Thyroid gland (tissue), 4 donors: ENCODE results near the gene RGSL1.

Experiments used
- POLR2A ChIP-seq, 2 donors: fragments of 450-650 bp; IDR thresholded peaks; one replicate each; pipeline ENCODE4 v1.6.1; 2017; ENCODE audit warnings: antibody characterized with exemption in 2 of 2, mild to moderate bottlenecking in 2 of 2, moderate library complexity in 1 of 2
- TF ChIP-seq, protein P1 (sequence below), 6 experiments: fragments of 200-600 bp in 3 of 6; fragments of 450-650 bp in 3 of 6; sonication (generic) in 3 of 6; IDR thresholded peaks; one replicate each; pipeline ENCODE4 v1.5.1; 2016 to 2019; ENCODE audit warnings: antibody characterized with exemption in 6 of 6, mild to moderate bottlenecking in 2 of 6, inconsistent platforms in 1 of 6, moderate library complexity in 1 of 6

DNA sequence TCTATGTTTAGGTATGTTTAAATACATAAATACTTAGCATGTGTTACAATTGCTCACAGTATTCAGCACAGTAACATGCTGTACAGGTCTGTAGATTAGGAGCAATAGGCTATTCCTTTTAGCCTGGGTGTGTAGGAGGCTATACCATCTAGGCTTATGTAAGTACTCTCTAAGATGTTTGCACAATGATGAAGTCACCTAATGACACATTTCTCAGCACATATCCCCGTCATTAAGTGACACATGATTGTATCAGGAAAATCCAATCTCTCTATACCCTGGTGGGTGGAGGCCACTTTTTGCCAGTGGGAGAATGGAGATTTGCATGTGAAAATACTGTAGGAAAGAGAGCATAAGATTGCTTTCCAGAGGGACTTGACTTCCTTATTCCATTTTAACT, 43.9 kb upstream of the RGSL1 start:
- TF ChIP-seq, protein P1, sequence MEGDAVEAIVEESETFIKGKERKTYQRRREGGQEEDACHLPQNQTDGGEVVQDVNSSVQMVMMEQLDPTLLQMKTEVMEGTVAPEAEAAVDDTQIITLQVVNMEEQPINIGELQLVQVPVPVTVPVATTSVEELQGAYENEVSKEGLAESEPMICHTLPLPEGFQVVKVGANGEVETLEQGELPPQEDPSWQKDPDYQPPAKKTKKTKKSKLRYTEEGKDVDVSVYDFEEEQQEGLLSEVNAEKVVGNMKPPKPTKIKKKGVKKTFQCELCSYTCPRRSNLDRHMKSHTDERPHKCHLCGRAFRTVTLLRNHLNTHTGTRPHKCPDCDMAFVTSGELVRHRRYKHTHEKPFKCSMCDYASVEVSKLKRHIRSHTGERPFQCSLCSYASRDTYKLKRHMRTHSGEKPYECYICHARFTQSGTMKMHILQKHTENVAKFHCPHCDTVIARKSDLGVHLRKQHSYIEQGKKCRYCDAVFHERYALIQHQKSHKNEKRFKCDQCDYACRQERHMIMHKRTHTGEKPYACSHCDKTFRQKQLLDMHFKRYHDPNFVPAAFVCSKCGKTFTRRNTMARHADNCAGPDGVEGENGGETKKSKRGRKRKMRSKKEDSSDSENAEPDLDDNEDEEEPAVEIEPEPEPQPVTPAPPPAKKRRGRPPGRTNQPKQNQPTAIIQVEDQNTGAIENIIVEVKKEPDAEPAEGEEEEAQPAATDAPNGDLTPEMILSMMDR (IDR thresholded peaks at IDR 0.05): no peak
- TF ChIP-seq POLR2A (IDR thresholded peaks at IDR 0.05): no peak
